Right lobe of liver (tissue), 6 donors: Measurements from ENCODE around the gene DDX49. TPM values are rescaled to one million over a fixed set of nuclear protein-coding genes. Genes with fewer than 3 reads are reported as not detected.
A peak's percentile ranks its signal among the peaks of the same experiment; 100 is the strongest.

Experiments used
- ATAC-seq, 4 donors: fragments of 200-7000 bp; cut with Tn5 transposase; one replicate each; pipeline ENCODE4 v1.9.1; 2020; ENCODE audit warnings: mild to moderate bottlenecking in 4 of 4, moderate library complexity in 4 of 4
- DNase-seq, 3 donors: peaks; one replicate each; pipeline ENCODE4 v3.0.0-alpha.2; 2020
- H3K27ac ChIP-seq, 3 donors: fragments of 200-600 bp; one replicate each; pipeline ENCODE4 v1.8.0; 2022
- H3K27me3 ChIP-seq, 2 donors: fragments of 200-600 bp; one replicate each; pipeline ENCODE4 v1.8.0; 2022
- H3K36me3 ChIP-seq, 4 donors: fragments of 200-600 bp; sonication (generic) in 1 of 4; one replicate each; pipeline versions ENCODE4 v1.5.1 to v1.8.0; 2017 to 2022; ENCODE audit warnings: control low read depth in 1 of 4
- H3K4me1 ChIP-seq, 4 donors: fragments of 200-600 bp; sonication (generic) in 1 of 4; one replicate each; pipeline versions ENCODE4 v1.5.1 to v1.8.0; 2017 to 2022; ENCODE audit warnings: control low read depth in 1 of 4
- H3K4me3 ChIP-seq, 3 donors: fragments of 200-600 bp; one replicate each; pipeline ENCODE4 v1.8.0; 2022
- H3K9me3 ChIP-seq, 4 donors: fragments of 200-600 bp; sonication (generic) in 1 of 4; one replicate each; pipeline versions ENCODE4 v1.5.1 to v1.8.0; 2017 to 2022; ENCODE audit warnings: control low read depth in 1 of 4
- POLR2A ChIP-seq: fragments of 450-650 bp; IDR thresholded peaks from one replicate; pipeline ENCODE4 v1.6.1; 2017; ENCODE audit warnings: antibody characterized with exemption, mild to moderate bottlenecking
- WGBS: methylation state at CpG from one replicate; pipeline ENCODE4 v1.1.6; 2018; ENCODE audit warnings: low coverage, low lambda C conversion rate; ENCODE audit not compliant: insufficient coverage; ENCODE audit errors: missing lambda C conversion rate; 5-methylcytosine and 5-hydroxymethylcytosine counted together
- intact Hi-C, 2 donors: fragments of 100-400 bp; cut with DNase I; formaldehyde crosslinking; loops; one replicate each; pipeline versions ENCODE4 v1.11.2 to v1.14.1; 2022
- total RNA-seq, 6 experiments: library from RNA; depleted of rRNA in 2 of 6; stranded (reverse); fragments of >200 nt in 2 of 6; fragmentation: NEBNext Ultra II Directional in 3 of 6; extraction: Animal tissue kit (Norgen Biotek cat#: 25700) in 3 of 6; gene quantifications; one replicate each; pipeline versions ENCODE4 v1.1.0 to v1.2.4, GENCODE V29; 2016 to 2023
- TF ChIP-seq, protein P1 (sequence below), 4 donors: fragments of 200-600 bp in 3 of 4; fragments of 450-650 bp in 1 of 4; IDR thresholded peaks; one replicate each; pipeline versions ENCODE4 v1.5.1 to v1.8.0; 2016 to 2022; ENCODE audit warnings: antibody characterized with exemption in 4 of 4, mild to moderate bottlenecking in 2 of 4
- donor health status: DM: no; HTN: yes; CAD: no.
- donor health status: DM: no; HTN: no; CAD: no.
- donor health status: DM: no; HTN: no; CAD: no.
- donor health status: DM: no; HTN: yes; CAD: no.
- donor health status: DM: no; HTN: yes; CAD: no.

Gene DDX49
- total RNA-seq, 6 experiments from 2014 or later: 15.8 to 37.9 (median 18.5) TPM

DNA sequence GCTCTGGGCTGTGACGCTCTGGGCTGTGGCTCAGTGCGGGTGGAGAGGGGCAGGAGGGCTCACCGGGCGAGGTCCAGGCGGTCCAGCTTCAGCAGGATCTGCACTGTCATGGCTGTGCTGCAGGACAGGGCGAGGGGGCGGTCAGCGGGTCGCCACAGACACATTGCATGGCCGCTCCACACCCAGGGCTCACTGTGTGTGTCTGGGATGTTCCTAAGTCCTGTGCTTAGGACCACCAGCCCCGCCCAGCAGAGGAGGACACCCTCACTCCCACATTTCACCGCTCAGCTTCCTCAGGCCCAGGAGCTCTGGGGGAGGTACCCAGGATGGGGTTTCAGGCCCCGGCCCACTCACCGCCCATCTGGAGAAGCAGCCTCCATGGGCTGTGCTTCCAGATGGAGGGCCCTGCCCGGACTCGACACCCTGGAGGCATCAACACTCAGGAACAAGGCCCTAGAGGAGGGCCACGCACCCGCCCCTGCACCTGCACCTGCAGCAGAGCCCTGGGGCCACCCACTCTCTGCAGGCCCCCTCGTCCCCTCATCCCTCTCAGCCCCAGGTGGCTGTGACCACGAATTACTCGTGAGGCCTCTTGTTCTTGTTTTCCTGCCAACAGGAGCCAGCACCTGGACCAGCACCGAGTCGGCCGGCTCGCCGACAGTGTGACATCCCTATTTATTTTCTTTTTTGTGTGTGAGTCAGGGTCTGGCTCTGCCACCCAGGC lies 13.8 kb upstream of the DDX49 start:
- no peak for ATAC-seq
- H3K4me3 ChIP-seq: no peak overlapping the region
- intact Hi-C loops: no loop called here
- no peaks in the 10 kb centered on the region for H3K27me3 ChIP-seq
- peak in 1 of 3 donors; percentile 43 for DNase-seq
- H3K36me3 ChIP-seq: peaks cover 0 to 20% (median 9%) of the 10 kb centered on the region in 4 donors
- 88% methylated on average over 5 of the region's 26 CpGs for WGBS
- no peaks in the 10 kb centered on the region for H3K9me3 ChIP-seq
- no peaks in the 10 kb centered on the region for H3K4me1 ChIP-seq
- no peak overlapping the region for H3K27ac ChIP-seq
- TF ChIP-seq, protein P1, sequence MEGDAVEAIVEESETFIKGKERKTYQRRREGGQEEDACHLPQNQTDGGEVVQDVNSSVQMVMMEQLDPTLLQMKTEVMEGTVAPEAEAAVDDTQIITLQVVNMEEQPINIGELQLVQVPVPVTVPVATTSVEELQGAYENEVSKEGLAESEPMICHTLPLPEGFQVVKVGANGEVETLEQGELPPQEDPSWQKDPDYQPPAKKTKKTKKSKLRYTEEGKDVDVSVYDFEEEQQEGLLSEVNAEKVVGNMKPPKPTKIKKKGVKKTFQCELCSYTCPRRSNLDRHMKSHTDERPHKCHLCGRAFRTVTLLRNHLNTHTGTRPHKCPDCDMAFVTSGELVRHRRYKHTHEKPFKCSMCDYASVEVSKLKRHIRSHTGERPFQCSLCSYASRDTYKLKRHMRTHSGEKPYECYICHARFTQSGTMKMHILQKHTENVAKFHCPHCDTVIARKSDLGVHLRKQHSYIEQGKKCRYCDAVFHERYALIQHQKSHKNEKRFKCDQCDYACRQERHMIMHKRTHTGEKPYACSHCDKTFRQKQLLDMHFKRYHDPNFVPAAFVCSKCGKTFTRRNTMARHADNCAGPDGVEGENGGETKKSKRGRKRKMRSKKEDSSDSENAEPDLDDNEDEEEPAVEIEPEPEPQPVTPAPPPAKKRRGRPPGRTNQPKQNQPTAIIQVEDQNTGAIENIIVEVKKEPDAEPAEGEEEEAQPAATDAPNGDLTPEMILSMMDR (IDR thresholded peaks at IDR 0.05): no peak
- TF ChIP-seq POLR2A: no peak

DNA sequence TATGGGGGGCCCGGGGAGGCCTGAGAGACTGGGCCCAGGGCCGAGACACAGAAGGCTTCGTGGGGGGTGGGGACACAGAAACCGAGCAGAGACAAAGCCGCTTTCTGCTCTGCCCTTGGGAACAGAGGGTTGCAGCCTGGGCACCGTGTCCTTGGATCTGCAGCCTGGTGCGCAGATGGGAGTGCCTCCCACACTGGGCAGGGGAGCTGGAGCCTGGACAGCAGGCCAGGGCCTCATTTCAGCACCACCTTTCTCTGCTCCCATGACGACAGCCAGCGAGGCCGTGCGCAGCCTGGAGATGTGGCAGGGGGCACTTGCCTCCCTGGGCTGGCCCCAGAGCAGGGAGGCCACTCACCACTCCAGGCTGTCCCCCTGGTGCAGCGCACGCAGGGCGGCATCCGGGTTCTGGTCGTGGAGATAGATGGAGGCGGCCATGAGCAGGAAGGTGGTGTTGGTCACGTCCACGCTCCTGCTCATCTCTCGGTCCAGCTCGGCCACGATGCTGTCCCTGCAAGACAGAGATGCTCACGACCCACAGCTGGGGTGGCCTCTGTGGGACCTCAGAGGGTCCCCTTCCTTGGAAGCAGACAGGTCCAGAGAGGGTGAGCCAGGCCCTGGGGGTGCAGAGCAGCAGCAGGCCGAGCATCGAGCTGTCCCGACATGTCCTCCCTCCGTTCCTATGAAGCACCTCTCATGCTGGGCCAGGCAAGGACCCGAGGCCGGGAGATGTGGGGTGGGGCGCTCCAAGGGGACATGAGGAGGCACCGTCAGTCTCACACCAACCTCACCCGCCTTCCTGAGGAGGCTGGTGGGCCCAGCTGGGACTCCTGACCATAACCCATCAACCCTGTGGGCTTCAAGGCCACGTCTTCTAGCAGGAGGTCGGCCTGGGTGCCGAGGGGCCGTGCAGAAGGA lies 12.7 kb upstream of the DDX49 start:
- TF ChIP-seq POLR2A: no peak
- TF ChIP-seq, protein P1 (IDR thresholded peaks at IDR 0.05): no peak
- DNase-seq (no peak), ATAC-seq (no peak)
- H3K36me3 ChIP-seq: peaks cover 0 to 20% (median 9%) of the 10 kb centered on the region in 4 donors
- no CpG with 5 or more reads among the region's 36 CpGs for WGBS
- no peaks in the 10 kb centered on the region for H3K9me3 ChIP-seq
- intact Hi-C loops: no loop called here
- H3K27me3 ChIP-seq: no peaks in the 10 kb centered on the region
- no peak overlapping the region for H3K27ac ChIP-seq
- H3K4me1 ChIP-seq: no peaks in the 10 kb centered on the region
- H3K4me3 ChIP-seq: no peak overlapping the region

DNA sequence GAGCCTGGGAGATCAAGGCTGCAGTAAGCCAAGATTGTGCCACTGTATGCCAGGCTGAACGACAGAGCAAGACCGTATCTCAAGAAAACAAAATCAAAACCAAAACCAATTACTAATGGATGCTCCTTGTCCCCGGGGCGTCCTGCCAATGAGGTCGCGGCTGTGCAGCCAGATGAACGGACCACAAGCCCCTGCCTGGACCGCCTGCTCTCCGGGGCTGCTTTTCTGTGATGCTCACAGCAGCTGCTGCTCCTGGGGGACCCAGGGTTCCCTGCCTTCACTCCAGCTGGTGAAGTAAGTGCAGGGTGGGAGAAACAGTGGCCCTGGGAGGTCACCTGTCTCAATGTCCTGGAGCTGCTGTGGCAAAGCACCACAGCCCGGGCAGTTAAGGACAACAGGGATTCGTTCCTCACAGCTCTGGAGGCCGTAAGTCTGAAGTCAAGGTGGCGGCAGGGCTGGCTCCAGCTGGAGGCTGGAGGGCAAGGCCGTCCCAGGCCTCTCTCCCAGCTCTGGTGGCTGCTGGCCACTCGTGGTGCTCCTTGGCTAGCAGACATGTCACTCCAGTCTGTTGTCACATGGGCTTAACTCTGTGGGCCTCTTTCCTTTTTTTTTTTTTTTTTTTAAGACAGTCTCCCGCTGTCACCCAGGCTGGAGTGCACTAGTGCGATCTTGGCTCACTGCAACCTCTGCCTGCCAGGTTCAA lies 10.4 kb upstream of the DDX49 start:
- Histone ChIP-seq H3K4me1 (no peaks in the 10 kb centered on the region), H3K4me3 (no peak overlapping the region), H3K9me3 (no peaks in the 10 kb centered on the region), H3K27ac (no peak overlapping the region), H3K27me3 (no peaks in the 10 kb centered on the region), H3K36me3 (peaks cover 0 to 14% (median 6%) of the 10 kb centered on the region in 4 donors)
- intact Hi-C loops: no loop called here
- 81% methylated on average over 8 of the region's 17 CpGs for WGBS
- no peak for DNase-seq
- ATAC-seq: no peak
- TF ChIP-seq, protein P1 (IDR thresholded peaks at IDR 0.05): no peak
- TF ChIP-seq POLR2A: no peak

DNA sequence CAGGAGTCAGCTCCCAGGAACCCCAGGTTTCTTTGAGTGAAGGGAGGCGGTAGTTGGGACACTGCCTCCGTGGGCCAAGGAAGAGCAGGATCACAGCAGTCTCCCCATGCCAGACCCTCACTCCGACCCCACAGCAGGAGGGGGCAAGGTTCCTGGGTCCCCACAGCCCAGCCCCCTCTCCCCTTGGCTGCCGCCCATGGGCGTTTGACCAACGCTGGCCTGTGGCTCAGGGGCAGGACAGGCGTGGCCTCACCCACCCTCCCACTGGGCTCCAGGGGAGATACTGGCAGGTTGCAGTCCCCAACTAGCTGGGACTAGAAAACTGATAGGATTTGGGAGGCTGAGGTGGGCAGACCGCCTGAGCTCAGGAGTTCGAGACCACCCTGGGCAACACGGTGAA lies 9.5 kb upstream of the DDX49 start:
- peaks cover 0 to 18% (median 6%) of the 10 kb centered on the region in 4 donors for H3K36me3 ChIP-seq
- DNase-seq: no peak
- no peaks in the 10 kb centered on the region for H3K4me1 ChIP-seq
- intact Hi-C loops: no loop called here
- no peak for ATAC-seq
- no peak for TF ChIP-seq POLR2A
- TF ChIP-seq, protein P1 (IDR thresholded peaks at IDR 0.05): no peak
- no peak overlapping the region for H3K4me3 ChIP-seq
- WGBS: 83% methylated on average over 1 of the region's 10 CpGs
- no peak overlapping the region for H3K27ac ChIP-seq
- no peaks in the 10 kb centered on the region for H3K9me3 ChIP-seq
- no peaks in the 10 kb centered on the region for H3K27me3 ChIP-seq
